ENCODE measurements around the gene SDHAF4. TPM values are rescaled to one million over a fixed set of nuclear protein-coding genes. Genes with fewer than 3 reads are reported as not detected.
"Not testable (repeated sequence)": the region's sequence is repeated elsewhere in the genome, so short reads cannot be mapped to it uniquely, and the experiment has no call there.

The SDHAF4 gene
- 19.2 TPM for total RNA-seq

GRCh38 chr6:70566751-70567382 lies at the start of gene SDHAF4:
Gene SDHAF4 (plus strand): TSS chr6:70566930. CDS start chr6:70566941, 11 bp downstream.
- DNase-seq: peak; percentile 92

- DNase-seq: no peak
These were observed 48.0 kb upstream of the SDHAF4 start for GRCh38 chr6:70518723-70519122.

GRCh38 chr6:70520575-70520974 lies 46.2 kb upstream of the SDHAF4 start:
- DNase-seq: no peak

GRCh38 chr6:70524721-70525286 lies 41.9 kb upstream of the SDHAF4 start:
- no peak for DNase-seq

- no peak for DNase-seq
These were observed 39.5 kb upstream of the SDHAF4 start for GRCh38 chr6:70527071-70527737.

GRCh38 chr6:70530023-70530422 lies 36.7 kb upstream of the SDHAF4 start:
- DNase-seq: no peak

- no peak for DNase-seq
These were observed 35.6 kb upstream of the SDHAF4 start for GRCh38 chr6:70531133-70531532.

- DNase-seq: no peak
These were observed 29.5 kb upstream of the SDHAF4 start for GRCh38 chr6:70537266-70537665.

- DNase-seq: no peak
These were observed 28.4 kb upstream of the SDHAF4 start for GRCh38 chr6:70538376-70538775.

- DNase-seq: no peak
These were observed 19.4 kb upstream of the SDHAF4 start for GRCh38 chr6:70547313-70547712.

GRCh38 chr6:70547905-70548304 lies 18.8 kb upstream of the SDHAF4 start:
- no peak for DNase-seq

GRCh38 chr6:70549327-70549726 lies 17.4 kb upstream of the SDHAF4 start:
- DNase-seq: no peak

GRCh38 chr6:70551566-70551965 lies 15.2 kb upstream of the SDHAF4 start:
- DNase-seq: no peak

GRCh38 chr6:70552286-70552940 lies 14.3 kb upstream of the SDHAF4 start:
- DNase-seq: not testable (repeated sequence)

- no peak for DNase-seq
These were observed 13.8 kb upstream of the SDHAF4 start for GRCh38 chr6:70552974-70553373.

- DNase-seq: no peak
These were observed 8.7 kb upstream of the SDHAF4 start for GRCh38 chr6:70557998-70558397.

GRCh38 chr6:70562401-70562800 lies 4.3 kb upstream of the SDHAF4 start:
- DNase-seq: not testable (repeated sequence)

- no peak for DNase-seq
These were observed 3.2 kb upstream of the SDHAF4 start for GRCh38 chr6:70563530-70563929.

- DNase-seq: no peak
These were observed 7.9 kb downstream of the SDHAF4 start for GRCh38 chr6:70574643-70575042.

- DNase-seq: no peak
These were observed 9.3 kb downstream of the SDHAF4 start for GRCh38 chr6:70575899-70576495.

GRCh38 chr6:70586114-70586513 lies 19.4 kb downstream of the SDHAF4 start:
- no peak for DNase-seq

- no peak for DNase-seq
These were observed 23.7 kb downstream of the SDHAF4 start for GRCh38 chr6:70590400-70590799.
